ENCODE measurements around the gene MT1H.
A peak's percentile ranks its signal among the peaks of the same experiment; 100 is the strongest.
"Not testable (repeated sequence)": the region's sequence is repeated elsewhere in the genome, so short reads cannot be mapped to it uniquely, and the experiment has no call there.

MT1H gene

DNA sequence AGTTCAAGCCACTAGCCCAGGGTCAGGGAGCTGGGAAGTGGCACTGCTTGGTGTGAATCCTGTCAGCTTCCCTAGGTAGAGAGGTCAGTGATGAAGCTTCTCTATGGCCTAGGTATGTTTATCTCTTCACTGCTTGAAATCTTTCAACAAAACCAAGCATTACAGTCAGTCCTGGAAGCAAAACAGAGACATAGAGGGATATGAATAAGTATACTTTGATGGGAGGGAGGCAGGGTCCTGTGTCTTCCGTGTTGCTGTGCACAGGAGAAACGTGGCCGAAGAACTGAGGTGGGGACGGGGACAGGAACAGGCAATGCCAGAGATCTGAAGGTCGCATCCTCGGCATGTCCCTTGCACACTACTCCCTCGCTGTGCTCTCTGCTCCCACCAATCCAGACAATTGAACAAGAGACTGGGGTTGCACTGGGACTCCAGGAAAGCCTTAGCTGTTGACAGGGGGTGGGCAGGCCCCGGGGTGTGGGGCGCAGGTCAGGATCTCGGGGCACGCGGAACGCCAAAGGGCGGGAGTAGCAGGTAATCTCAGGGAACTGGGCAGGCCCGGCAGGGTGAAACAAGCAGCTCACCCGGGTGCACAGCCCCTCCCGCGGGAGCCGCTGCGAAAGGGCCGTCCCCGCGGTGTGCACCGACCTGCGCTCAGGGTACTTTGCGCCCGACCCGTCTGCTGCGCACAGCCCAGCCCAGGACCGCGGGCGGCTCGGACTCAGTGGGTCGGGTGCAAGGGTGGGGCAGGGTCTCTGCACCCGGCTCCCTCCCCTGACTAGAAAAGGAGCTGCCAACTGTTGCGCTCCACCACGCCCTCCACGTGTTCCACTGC lies at the start of gene MT1H:
Gene MT1H, plus strand, starts transcription at position 810 of the 835 bp plus-strand sequence. CDS start 71 bp downstream, outside the sequence.
- DNase-seq, result no peak

DNA sequence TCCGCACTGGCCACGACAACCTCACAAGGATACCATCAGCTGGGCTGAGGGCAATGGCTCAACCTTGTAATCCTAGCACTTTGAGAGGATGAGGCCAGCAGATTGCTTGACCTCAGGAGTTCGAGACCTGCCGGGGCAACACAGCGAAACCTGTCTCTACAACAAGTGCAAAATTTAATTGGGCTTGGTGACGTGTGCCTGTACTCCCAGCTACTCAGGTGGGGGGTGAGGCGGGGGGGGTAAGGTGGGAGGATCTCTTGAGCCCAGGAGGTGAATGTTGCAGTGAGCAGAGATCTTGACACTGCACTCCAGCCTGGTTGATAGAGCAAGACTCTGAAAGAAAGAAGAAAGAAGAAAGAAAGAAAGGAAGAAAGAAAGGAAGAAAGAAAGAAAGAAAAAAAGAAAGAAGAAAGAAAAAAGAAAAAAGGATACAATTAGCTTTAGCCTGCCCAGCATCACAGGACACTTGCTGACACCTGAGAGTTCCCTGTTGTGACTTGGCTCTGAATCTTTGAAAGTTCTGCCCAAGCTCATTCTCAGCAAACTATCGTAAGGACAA lies 49.2 kb upstream of the MT1H start:
- no peak for DNase-seq

DNA sequence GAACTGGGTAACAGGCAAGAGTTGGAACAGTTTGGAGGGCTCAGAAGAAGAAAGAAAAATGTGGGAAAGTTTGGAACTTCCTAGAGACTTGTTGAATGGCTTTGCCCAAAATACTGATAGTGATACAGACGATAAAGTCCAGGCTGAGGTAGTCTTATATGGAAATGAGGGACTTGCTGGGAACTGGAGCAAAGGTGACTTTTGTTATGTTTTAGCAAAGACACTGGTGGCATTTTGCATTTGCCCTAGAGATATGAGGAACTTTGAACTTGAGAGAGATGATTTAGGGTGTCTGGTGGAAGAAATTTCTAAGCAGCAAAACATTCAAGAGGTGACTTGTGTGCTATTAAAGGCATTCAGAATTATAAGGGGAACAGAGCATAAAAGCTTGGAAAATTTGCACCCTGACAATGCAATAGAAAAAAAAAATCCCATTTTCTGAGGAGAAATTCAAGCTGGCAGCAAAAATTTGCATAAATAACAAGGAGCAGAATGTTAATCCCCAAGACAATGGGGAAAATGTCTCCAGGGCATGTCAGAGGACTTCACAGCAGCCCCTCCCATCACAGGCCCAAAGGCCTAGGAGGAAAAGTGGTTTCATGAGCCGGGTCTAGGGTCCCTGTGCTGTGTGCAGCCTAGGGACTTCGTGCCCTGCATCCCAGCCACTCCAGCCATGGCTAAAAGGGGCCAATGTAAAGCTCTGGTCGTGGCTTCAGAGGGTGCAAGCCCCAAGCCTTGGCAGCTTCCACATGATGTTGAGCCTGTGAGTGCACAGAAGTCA lies 47.8 kb upstream of the MT1H start:
- not testable (repeated sequence) for DNase-seq

DNA sequence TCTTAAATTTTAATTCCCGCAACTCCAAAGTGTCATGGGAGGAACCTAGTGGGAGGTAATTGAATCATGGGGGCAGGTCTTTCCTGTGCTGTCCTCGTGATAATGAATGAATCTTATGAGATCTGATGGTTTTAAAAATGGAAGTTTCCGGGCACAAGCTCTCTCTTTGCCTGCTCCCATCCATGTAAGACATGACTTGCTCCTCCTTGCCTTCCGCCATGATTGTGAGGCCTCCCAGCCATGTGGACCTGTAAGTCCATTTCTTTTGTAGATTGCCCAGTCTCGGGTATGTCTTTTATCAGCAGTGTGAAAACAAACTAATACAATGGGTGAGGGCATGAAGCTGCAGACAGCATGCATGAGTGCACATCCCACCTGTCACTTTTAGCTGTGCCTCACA lies 46.4 kb upstream of the MT1H start:
- DNase-seq, result not testable (repeated sequence)

DNA sequence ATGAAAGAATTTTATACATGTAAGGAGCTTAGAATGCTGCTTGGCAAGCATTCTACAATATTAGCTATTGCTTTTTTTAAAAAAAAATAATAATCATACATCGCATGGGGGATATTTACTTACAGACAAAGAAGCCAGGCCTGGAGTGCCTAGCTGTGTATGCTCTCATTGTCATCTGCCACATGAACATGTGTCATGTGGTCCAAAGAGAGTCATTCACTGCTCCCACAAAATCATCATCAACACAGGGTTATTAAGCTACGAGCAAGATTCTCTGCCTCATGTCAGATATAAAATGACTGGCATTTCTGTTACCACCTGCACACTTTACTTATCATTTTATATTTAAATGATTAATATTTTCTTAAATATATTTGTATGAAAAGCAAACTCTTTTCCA lies 46.0 kb upstream of the MT1H start:
- DNase-seq, result no peak

DNA sequence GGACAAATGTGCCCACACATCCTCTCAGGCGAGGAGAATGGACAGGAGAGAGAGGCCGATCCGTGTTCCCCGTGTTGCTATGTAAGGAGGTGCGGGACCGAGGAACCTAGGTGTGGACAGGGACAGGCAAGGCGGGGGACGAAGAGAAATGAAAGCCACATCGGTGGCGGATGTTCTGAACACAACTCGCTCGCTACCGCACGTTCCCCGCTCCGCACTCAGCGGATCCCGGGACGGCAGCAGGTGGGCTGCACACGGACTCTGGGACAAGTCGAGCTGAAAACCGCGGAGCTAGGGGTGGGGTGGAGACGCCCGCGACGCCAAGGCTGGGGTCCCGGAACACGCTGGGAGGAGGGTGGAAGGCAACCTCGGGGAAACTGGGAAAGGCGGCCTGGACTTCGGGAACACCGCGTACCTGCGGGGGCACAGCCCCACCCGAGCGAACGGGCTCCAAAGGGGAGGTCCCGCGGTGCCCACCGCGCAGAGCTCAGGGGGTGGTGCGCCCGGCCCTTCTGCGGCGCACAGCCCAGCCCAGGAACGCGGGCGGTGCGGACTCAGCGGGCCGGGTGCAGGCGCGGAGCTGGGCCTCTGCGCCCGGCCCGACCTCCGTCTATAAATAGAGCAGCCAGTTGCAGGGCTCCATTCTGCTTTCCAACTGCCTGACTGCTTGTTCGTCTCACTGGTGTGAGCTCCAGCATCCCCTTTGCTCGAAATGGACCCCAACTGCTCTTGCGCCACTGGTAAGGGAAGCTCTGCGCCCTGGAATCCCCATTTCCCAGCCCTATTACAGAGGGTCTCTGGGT lies 44.3 kb upstream of the MT1H start, which contains the start of gene MT1E:
Gene MT1E, plus strand, starts transcription at position 642 of the 803 bp plus-strand sequence. Its CDS starts 71 bp downstream, at position 713.
- DNase-seq, result peak in 1 of 2 donors; percentile 24

DNA sequence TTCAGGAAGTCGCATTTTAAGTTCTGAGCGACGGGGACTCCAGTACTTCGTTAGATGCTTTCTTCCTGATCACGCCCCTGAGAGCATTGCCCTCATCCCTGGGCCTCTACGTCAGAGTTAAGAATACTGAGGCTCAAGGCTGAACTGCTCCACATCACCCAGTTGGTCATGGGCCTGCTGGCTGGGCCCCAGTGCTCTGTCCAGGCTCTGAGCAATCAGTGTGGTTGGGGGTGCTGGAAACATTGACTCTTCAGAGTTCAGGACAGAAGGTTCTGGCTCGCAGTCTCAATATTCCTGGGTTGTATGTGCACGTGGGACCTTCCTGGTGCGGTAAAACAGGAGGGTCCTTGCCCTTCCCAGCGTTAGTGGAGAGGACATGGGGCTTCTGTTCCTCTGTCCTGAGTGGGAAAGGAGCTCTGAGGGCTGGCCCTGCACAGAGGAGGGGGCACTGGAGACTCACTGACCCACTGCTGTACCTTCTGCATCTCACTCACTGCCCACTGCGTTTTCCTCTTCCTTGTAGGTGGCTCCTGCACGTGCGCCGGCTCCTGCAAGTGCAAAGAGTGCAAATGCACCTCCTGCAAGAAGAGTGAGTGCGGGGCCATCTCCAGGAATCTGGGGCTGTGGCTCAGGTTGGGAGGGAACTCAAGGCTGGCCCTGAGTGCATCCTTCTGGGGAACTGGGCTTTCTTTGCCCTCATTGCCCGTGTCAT lies 43.5 kb upstream of the MT1H start:
- no peak for DNase-seq

DNA sequence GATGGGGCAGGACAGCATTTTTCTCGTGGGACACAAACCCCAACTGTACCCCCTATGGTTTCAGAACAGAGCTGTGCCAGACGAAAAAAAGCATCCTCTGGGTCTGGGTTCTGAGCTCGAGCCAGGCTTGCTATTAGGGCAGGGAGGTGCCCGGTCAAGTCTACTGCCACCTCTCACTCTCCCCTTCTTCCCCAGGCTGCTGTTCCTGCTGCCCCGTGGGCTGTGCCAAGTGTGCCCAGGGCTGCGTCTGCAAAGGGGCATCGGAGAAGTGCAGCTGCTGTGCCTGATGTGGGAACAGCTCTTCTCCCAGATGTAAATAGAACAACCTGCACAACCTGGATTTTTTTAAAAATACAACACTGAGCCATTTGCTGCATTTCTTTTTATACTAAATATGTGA lies 42.9 kb upstream of the MT1H start:
- no peak for DNase-seq

DNA sequence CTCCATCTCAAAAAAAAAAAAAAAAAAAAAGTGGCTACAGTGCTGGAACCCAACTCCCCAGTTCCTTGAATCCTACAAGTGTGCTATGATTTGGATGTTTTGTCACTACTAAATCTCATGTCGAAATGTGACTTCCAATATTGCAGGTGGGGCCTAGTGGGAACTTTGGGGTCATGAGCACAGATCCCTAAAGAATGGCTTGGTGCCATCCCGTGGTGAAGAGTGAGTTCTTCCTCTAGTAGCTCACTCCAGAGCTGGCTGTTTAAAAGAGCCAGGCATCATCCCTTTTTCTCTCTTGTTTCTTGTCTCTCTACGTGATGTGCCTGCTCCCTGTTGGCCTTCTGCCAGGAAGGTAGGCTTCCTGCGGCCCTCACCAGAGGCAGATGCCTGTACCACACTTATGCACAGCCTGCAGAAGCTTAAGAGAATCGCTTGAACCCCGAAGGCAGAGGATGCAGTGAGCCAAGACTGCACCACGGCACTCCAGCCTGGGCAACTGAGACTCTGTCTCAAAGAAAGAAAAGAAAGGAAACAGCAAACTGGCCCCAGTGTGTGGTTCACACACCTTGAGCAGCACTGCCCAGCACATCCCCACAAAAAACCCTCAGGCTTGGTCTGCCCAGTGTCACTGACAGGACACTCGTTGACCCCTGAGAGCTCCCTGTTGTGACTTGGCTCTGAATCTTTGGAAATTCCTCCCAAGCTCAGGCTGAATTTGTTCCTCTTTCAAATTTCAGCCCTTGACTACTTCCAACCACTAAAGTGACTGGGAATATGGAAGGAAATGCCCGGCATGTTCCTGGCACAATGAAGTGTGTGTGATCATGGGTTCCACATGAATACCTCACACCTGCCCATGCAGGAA lies 40.9 kb upstream of the MT1H start:
- DNase-seq, result no peak

DNA sequence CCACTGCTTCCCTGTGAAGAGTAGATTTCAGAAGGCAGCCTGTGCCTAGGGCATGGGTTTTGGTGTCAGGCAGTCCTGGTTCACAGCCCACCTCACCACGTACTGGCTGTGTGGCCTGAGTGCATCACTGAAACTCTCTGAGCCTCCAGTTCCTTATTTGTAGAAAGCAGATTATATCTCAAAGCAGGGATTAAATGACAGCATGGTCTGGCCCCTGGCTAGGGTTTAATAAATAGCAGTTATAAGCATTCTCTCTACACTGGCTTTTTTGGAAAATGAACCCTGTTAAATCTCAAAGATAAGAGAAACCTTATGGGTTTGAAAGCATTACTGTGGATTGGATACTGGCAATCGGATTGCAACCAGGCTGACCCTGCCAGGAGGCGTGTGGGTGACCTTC lies 40.1 kb upstream of the MT1H start:
- no peak for DNase-seq

DNA sequence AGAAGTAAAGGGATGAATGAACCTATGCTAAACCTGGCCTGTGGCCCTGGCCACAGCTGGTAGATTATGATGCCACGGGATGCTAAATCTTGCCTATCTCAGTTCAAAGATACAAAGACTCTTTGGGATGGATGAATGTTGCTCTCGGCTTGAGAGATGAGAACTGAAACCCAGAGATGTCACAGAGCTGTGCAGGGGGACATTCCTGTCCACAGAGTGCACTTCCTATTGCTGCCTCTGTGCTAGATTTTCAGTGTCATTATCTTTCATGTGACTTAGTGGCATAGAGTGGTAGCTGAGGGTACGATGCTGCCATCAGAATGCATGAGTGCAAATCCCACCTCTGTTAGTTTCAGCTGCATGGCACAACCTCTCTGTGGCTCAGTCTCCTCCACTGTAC lies 39.5 kb upstream of the MT1H start:
- DNase-seq, result no peak

DNA sequence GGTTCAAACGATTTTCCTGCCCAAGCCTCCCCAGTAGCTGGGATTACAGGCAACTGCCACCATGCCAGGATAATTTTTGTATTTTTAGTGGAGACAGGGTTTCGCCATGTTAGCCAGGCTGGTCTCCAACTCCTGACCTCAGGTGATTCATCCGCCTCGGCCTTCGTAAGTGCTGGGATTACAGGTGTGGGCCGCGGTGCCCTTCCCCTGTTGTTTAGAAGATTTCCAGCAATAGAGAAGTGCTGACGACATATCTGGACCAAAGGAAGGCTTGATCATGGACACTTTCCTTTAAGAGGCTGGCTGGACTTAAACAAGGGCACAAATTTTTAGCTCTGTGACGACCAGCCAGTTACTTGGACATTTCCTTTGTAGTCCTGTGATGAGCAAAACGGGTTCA lies 38.4 kb upstream of the MT1H start:
- no peak for DNase-seq

DNA sequence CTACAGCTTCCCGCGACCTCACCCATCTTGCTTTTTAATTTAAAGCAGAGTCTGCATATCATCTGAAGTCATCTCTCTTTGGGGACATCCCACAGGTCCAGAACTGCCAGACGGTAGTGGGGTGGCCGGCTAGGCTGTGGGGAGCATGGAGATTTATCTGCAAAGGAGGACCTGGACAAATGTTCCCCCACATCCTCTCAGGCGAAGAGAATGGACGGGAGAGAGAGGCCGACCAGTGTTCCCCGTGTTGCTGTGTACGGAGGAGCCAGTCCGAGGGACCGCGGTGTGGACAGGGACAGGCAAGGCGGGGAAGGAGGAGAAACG lies 37.8 kb upstream of the MT1H start:
- DNase-seq, result no peak

DNA sequence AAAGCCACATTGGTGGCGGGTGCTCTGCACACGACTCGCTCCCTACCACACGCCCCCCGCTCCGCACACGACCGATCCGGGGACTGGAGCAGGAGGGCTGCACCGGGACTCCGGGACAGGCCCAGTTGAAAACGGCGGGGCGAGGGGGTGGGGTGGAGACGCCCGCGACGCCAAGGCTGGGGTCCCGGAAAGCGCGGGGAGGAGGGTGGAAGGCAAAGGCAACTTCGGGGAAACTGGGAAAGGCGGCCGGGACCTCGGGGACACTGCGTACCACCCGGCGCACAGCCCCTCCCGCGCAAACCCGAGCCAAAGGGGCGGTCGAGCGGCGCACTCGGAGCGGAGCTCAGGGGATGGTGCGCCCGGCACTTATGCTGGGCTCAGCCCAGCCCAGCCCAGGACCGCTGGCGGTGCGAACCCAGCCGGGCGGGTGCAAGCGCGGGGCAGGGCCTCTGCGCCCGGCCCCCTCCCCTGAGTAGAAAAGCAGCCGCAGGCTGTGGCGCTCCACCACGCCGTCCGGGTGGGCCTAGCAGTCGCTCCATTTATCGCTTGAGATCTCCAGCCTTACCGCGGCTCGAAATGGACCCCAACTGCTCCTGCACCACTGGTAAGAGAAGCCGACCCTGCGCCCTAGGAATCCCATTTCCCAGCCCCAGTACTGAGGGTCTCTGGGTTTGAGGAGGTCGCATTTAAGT lies 37.3 kb upstream of the MT1H start, which contains the start of gene MT1M:
Gene MT1M, plus strand, starts transcription at position 504 of the 692 bp plus-strand sequence. Its CDS starts 73 bp downstream, at position 577.
- DNase-seq, result no peak

DNA sequence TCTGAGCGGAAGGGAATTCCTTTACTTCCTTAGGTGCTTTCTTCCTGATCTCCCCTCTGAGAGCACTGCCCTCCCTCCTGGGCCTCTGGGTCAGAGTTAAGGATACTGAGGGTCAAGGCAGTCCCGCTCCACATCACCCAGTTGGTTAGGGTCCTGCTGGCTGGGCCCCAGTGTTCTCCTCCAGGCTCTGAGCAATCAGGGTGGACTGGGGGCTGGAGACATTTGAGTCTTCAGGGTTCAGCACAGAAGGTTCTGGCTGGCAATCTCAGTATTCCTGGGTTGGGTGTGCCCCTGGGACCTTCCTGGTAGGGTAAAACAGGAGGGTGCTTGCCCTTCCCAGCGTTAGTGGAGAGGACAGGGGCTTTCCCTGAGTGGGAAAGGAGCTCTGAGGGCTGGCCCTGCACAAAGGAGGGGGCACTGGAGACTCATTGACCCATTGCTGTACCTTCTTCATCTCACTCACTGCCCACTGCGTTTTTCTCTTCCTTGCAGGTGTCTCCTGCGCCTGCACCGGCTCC lies 36.7 kb upstream of the MT1H start:
- DNase-seq, result no peak

DNA sequence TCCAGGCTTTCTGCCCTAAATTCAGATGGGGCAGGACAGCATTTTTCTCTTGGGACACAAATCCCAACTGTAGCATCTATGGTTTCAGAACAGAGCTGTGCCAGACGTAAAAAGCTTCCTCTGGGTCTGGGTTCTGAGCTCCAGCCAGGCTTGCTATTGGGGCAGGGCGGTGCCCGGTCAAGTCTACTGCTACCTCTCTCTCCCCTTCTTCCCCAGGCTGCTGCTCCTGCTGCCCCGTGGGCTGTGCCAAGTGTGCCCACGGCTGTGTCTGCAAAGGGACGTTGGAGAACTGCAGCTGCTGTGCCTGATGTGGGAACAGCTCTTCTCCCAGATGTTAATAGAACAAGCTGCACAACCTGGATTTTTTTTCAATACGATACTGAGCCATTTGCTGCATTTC lies 36.1 kb upstream of the MT1H start:
- DNase-seq, result no peak

DNA sequence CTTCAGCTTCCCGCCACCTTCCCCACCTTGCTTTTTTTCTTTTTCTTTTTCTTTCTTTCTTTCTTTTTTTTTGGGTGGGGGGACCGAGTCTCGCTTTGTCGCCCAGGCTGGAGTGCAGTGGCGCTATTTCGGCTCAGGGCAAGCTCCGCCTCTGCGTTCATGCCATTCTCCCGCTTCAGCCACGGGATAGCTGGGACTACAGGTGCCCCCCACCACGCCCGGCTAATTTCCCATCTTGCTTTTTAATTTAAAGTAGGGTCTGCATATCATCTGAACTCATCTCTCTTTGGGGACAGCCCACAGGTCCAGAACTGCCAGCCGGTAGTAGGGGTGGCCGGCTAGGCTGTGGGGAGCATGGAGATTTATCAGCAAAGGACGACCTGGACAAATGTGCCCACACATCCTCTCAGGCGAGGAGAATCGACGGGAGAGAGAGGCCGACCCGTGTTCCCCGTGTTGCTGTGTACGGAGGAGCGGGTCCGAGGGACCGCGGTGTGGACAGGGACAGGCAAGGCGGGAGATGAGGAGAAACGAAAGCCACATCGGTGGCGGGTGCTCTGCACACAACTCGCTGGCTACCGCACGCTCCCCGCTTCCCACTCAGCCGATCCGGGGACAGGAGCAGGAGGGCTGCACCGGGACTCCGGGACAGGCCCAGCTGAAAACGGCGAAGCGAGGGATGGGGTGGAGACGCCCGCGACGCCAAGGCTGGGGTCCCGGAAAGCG lies 34.7 kb upstream of the MT1H start:
- DNase-seq, result no peak

DNA sequence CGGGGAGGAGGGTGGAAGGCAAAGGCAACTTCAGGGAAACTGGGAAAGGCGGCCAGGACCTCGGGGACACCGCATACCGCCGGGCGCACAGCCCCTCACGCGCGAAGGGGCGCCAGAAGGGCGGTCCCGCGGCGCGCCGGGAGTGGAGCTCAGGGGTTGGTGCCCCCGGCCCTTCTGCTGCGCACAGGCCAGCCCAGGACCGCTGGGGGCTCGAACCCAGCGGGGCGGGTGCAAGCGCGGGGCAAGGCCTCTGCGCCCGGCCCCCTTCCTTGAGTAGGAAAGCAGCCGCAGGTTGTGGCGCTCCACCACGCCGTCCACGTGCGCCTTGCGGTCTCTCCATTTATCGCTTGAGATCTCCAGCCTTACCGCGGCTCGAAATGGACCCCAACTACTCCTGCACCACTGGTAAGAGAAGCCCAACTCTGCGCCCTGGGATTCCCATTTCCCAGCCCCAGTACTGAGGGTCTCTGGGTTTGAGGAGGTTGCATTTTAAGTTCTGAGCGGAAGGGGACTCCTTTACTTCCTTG lies 34.1 kb upstream of the MT1H start:
- no peak for DNase-seq
